K562 (cell line): ENCODE results near the gene UNKL. TPM values are rescaled to one million over a fixed set of nuclear protein-coding genes. Genes with fewer than 3 reads are reported as not detected.

Source experiments
- ATAC-seq: fragments of 200-7000 bp; cut with Tn5 transposase; 3 replicates; pipeline ENCODE4 v1.9.1; 2020; ENCODE audit warnings: moderate library complexity
- BruUV-seq: library from RNA; stranded (reverse); fragments of 400-500 nt; replicated peaks from 2 replicates; lab custom pipeline; 2021; lab: Mats Ljungman, UMichigan
- CTCF ChIA-PET: fragments of 300-600 bp; formaldehyde crosslinking; extraction: SDS; loops from one replicate; lab custom pipeline; 2021; ENCODE audit warnings: low intra/inter-chr PET ratio; lab: Yijun Ruan, JAX
- POLR2A ChIA-PET: fragments of 300-600, 350-650 bp; sonication (Branson Sonifier 250); formaldehyde crosslinking; extraction: SDS; loops from one replicate; lab custom pipeline; 2021; ENCODE audit warnings: antibody characterized with exemption, inconsistent platforms; lab: Yijun Ruan, JAX
- DNase-seq, 4 experiments: peaks; one replicate each; pipeline versions ENCODE4 v3.0.0 to v3.0.0-alpha.2; 2011 to 2018; ENCODE audit warnings: low spot score in 3 of 4, mixed read lengths in 3 of 4; ENCODE audit errors: extremely low read depth in 1 of 4
- FAIRE-seq: peaks from 2 replicates; lab custom pipeline; 2011; peaks lifted over from hg19 to GRCh38; lab: Jason Lieb, UNC
- H2AFZ ChIP-seq: 2 replicates; pipeline ENCODE4 v1.6.0; 2011; ENCODE audit warnings: low read depth, low read length, control low read depth, inconsistent platforms
- H3K27ac ChIP-seq: fragments of 200-600 bp; 3 replicates; pipeline ENCODE4 v1.8.0; 2011; ENCODE audit warnings: low read depth, mild to moderate bottlenecking, control low read depth, inconsistent platforms, low read length, moderate library complexity, mixed read lengths; ENCODE audit errors: extremely low read depth
- H3K27me3 ChIP-seq, 2 experiments: fragments of 300-600 bp in 1 of 2; 2 replicates in 1 of 2; 3 replicates in 1 of 2; pipeline versions ENCODE4 v1.6.0 to v1.8.0; 2011; ENCODE audit warnings: inconsistent platforms in 2 of 2, low read length in 2 of 2, mild to moderate bottlenecking in 1 of 2, mixed read lengths in 1 of 2, moderate library complexity in 1 of 2; ENCODE audit not compliant: control insufficient read depth in 2 of 2, insufficient read depth in 2 of 2
- H3K36me3 ChIP-seq: fragments of 300-600 bp; 3 replicates; pipeline ENCODE4 v1.8.0; 2011; ENCODE audit warnings: mild to moderate bottlenecking, low read length, inconsistent platforms; ENCODE audit not compliant: control insufficient read depth, insufficient read depth
- H3K4me1 ChIP-seq, 2 experiments: fragments of 200-600 bp in 1 of 2; replicated peaks in 1 of 2; 2 replicates in 1 of 2; 3 replicates in 1 of 2; pipeline versions ENCODE4 v1.5.1 to v1.8.0; 2011; ENCODE audit warnings: inconsistent platforms in 2 of 2, low read length in 2 of 2, mild to moderate bottlenecking in 1 of 2, mixed read lengths in 1 of 2, moderate library complexity in 1 of 2; ENCODE audit not compliant: control insufficient read depth in 2 of 2, insufficient read depth in 2 of 2
- H3K4me2 ChIP-seq: 2 replicates; pipeline ENCODE4 v1.6.1; 2011; ENCODE audit warnings: low read length, control low read depth, inconsistent platforms, mixed read lengths; ENCODE audit not compliant: insufficient read depth
- H3K4me3 ChIP-seq: fragments of 200-600 bp; sonication (generic), shearing (Covaris generic); 2 replicates; pipeline ENCODE4 v1.5.1; 2016; ENCODE audit warnings: control low read depth, inconsistent platforms
- H3K79me2 ChIP-seq: fragments of 200-600 bp; 3 replicates; pipeline ENCODE4 v1.8.0; 2011; ENCODE audit warnings: low read length, inconsistent platforms; ENCODE audit not compliant: control insufficient read depth, insufficient read depth
- H3K9ac ChIP-seq, 2 experiments: 2 replicates each; pipeline versions ENCODE4 v1.6.0 to v1.6.1; 2011; ENCODE audit warnings: low read depth in 2 of 2, low read length in 2 of 2, control low read depth in 1 of 2, inconsistent platforms in 1 of 2, mild to moderate bottlenecking in 1 of 2, mixed read lengths in 1 of 2; ENCODE audit not compliant: insufficient read depth in 1 of 2
- H3K9me1 ChIP-seq: one replicate; pipeline ENCODE4 v1.6.0; 2011; ENCODE audit warnings: inconsistent platforms, mild to moderate bottlenecking, low read length, moderate library complexity; ENCODE audit not compliant: control insufficient read depth, insufficient read depth
- H3K9me3 ChIP-seq: replicated peaks from 2 replicates; pipeline ENCODE4 v1.5.1; 2011; ENCODE audit warnings: low read depth, low read length, inconsistent platforms; ENCODE audit not compliant: control insufficient read depth, insufficient read depth
- H4K20me1 ChIP-seq: replicated peaks from 2 replicates; pipeline ENCODE4 v1.6.1; 2011; ENCODE audit warnings: low read length, inconsistent platforms, mixed read lengths; ENCODE audit not compliant: control insufficient read depth, insufficient read depth
- ELF1 ChIP-seq: fragments of 200-800 bp; sonication (Bioruptor generic); IDR thresholded peaks from 2 replicates; pipeline ENCODE4 v1.6.1; 2016; ENCODE audit warnings: missing genetic modification characterization, missing compliant biosample characterization
- EP400 ChIP-seq: fragments of 450-650 bp; IDR thresholded peaks from 2 replicates; pipeline ENCODE4 v1.6.1; 2017; ENCODE audit warnings: antibody characterized with exemption, mild to moderate bottlenecking, moderate library complexity
- GABPB1 ChIP-seq: sonication (generic); formaldehyde crosslinking; IDR thresholded peaks from 2 replicates; pipeline ENCODE4 v1.8.0; 2022; ENCODE audit warnings: mild to moderate bottlenecking, missing genetic modification reagents
- HNRNPH1 ChIP-seq: fragments of 200-400 bp; formaldehyde crosslinking; optimal IDR thresholded peaks from 2 replicates; pipeline ENCODE3; 2017; ENCODE audit warnings: low read depth, mild to moderate bottlenecking, low read length, moderate library complexity
- MECOM ChIP-seq: fragments of 250-450 bp; sonication (Bioruptor Pico); IDR thresholded peaks from 2 replicates; pipeline ENCODE4 v1.8.0; 2022; ENCODE audit warnings: inconsistent platforms
- MEIS2 ChIP-seq: fragments of 450-650 bp; IDR thresholded peaks from 2 replicates; pipeline ENCODE4 v1.6.1; 2014; ENCODE audit warnings: mild to moderate bottlenecking; ENCODE audit not compliant: partially characterized antibody
- NELFE ChIP-seq: IDR thresholded peaks from 2 replicates; pipeline ENCODE4 v1.6.1; 2011; ENCODE audit warnings: mild to moderate bottlenecking; ENCODE audit not compliant: insufficient read depth, insufficient read length
- RFX1 ChIP-seq: fragments of 450-650 bp; IDR thresholded peaks from 2 replicates; pipeline ENCODE4 v1.6.1; 2016; ENCODE audit warnings: mild to moderate bottlenecking, moderate library complexity
- SMAD4 ChIP-seq: fragments of 250-450 bp; sonication (Bioruptor Pico); conservative IDR thresholded peaks from 2 replicates; pipeline ENCODE4 v1.8.0; 2021; ENCODE audit warnings: inconsistent platforms, mild to moderate bottlenecking, moderate library complexity
- SPI1 ChIP-seq: IDR thresholded peaks from 2 replicates; pipeline ENCODE4 v1.6.1; 2011; ENCODE audit warnings: low read depth, low read length, control low read depth, borderline replicate concordance
- ZNF184 ChIP-seq: sonication (generic); formaldehyde crosslinking; IDR thresholded peaks from 2 replicates; pipeline ENCODE4 v1.5.0; 2020; ENCODE audit warnings: missing genetic modification reagents
- ZNF695 ChIP-seq: fragments of 450-650 bp; formaldehyde crosslinking; IDR thresholded peaks from 2 replicates; pipeline ENCODE4 v1.4.0; 2020; ENCODE audit warnings: mild to moderate bottlenecking, moderate library complexity
- ZNF717 ChIP-seq: fragments of 250-450 bp; sonication (Bioruptor Pico); IDR thresholded peaks from 2 replicates; pipeline ENCODE4 v1.5.0; 2021
- ZNF778 ChIP-seq: fragments of 450-650 bp; formaldehyde crosslinking; IDR thresholded peaks from 2 replicates; pipeline ENCODE4 v1.4.0; 2020; ENCODE audit warnings: mild to moderate bottlenecking, moderate library complexity
- WGBS: fragments of 100-300 bp; shearing (Covaris generic); methylation state at CpG from one replicate; pipeline ENCODE4 v1.1.6; 2016; ENCODE audit warnings: low coverage, mixed read lengths; ENCODE audit not compliant: insufficient coverage; ENCODE audit errors: missing lambda C conversion rate; 5-methylcytosine and 5-hydroxymethylcytosine counted together
- in situ Hi-C: fragments of 300-500 bp; cut with MboI; formaldehyde crosslinking; loops from 4 replicates; pipeline ENCODE4 v1.15.0; 2018; ENCODE audit warnings: inconsistent platforms, mixed read lengths
- intact Hi-C: fragments of 100-400 bp; cut with micrococcal nuclease; formaldehyde crosslinking; loops from 2 replicates; pipeline ENCODE4 v1.14.2; 2022
- polyA plus RNA-seq, 8 experiments: library from polyadenylated mRNA; depleted of rRNA in 4 of 8; stranded (reverse) in 5 of 8; unstranded in 3 of 8; fragments of >200 nt; fragmentation: Nextera tagmentation in 2 of 8; fragmentation: Illumina TruSeq in 1 of 8; extraction: Ambion mirVana in 2 of 8; extraction: Trizol in 1 of 8; gene quantifications; 2 replicates each; pipeline versions ENCODE4 v1.2.1 to v1.2.3, GENCODE V29; 2011 to 2014; ENCODE audit warnings: inconsistent platforms in 1 of 8, missing spikeins in 1 of 8
- total RNA-seq, 7 experiments: library from RNA; depleted of rRNA in 6 of 7; stranded (reverse); fragments of >200 nt in 6 of 7; fragmentation: Illumina TruSeq in 2 of 7; extraction: Trizol in 2 of 7; gene quantifications; 2 replicates each; pipeline versions ENCODE4 v1.2.1 to v1.2.3, GENCODE V29; 2011 to 2021; ENCODE audit warnings: low replicate concordance in 1 of 7
- TF ChIP-seq, protein P1 (sequence below): sonication (generic); formaldehyde crosslinking; IDR thresholded peaks from 2 replicates; pipeline ENCODE4 v1.5.0; 2020; ENCODE audit warnings: missing genetic modification reagents
- TF ChIP-seq, protein P2 (sequence below): fragments of 200-400 bp; formaldehyde crosslinking; IDR thresholded peaks from 2 replicates; pipeline ENCODE4 v1.6.1; 2017; ENCODE audit warnings: mild to moderate bottlenecking, low read depth, low read length, moderate library complexity
- TF ChIP-seq, protein P3 (sequence below): fragments of 450-650 bp; IDR thresholded peaks from 2 replicates; pipeline ENCODE4 v1.7.0; 2016; ENCODE audit warnings: borderline replicate concordance
- TF ChIP-seq, protein P4 (sequence below), 3 experiments: fragments of 200-800 bp in 1 of 3; sonication (Bioruptor generic) in 1 of 3; sonication (generic) in 1 of 3; formaldehyde crosslinking in 1 of 3; IDR thresholded peaks; 2 replicates each; pipeline versions ENCODE4 v1.6.1 to v1.8.0; 2016 to 2022; ENCODE audit warnings: mild to moderate bottlenecking in 2 of 3, missing compliant biosample characterization in 2 of 3, missing genetic modification characterization in 2 of 3, missing genetic modification reagents in 1 of 3

UNKL gene
- total and polyA plus RNA-seq, 9 of the 15 experiments (the other 6 are each of a cell fraction or from before 2014, with no cell fraction given) = 0.37 to 30.2 (median 5.1) TPM

DNA sequence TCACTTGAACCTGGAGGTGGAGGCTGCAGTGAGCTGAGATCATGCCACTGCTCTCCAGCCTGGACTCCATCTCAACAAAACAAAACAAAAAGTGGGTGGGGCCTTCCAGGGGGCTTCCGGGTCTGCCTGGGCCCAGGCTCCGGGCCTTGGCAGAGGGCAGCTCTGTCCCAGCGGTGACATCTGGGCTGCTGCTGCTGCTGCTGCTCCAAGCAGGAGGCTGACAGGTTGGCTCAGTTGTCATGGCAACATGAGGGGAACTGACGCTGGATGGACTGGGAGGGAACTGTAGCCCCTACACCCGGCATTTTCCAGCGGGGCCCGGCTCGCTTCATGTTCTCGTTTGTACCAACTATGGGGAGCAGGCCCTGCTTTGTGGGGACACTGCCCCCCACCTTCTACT, 77.0 kb downstream of the UNKL start:
- Histone ChIP-seq H3K79me2 (no peaks in the 10 kb centered on the region), H3K4me1 (peaks cover 4 to 91% of the 10 kb centered on the region in 2 experiments; a peak in 4 of 5 replicates), H3K27me3 (peaks cover 6 to 19% of the 10 kb centered on the region in 2 experiments; a peak in 3 of 5 replicates), H3K9me1 (no peaks in the 10 kb centered on the region), H3K4me3 (no peak overlapping the region), H3K9me3 (no peaks in the 10 kb centered on the region), H3K9ac (no peak overlapping the region), H3K27ac (no peak overlapping the region), H2AFZ (no peak overlapping the region), H4K20me1 (0 out of 2 replicates have a peak, but pooled peaks cover 12% of the 10 kb centered on the region), H3K4me2 (no peak overlapping the region), H3K36me3 (no peaks in the 10 kb centered on the region)
- POLR2A ChIA-PET = interaction anchor here (1.2 kb wide), 1 partner anchor 14 kb away, joined by 4 read pairs; no protein-coding TSS in a partner anchor
- WGBS = 24% methylated on average over 9 of the region's 9 CpGs
- no peak for FAIRE-seq
- intact Hi-C loops (no loop called here), in situ Hi-C loops (no loop called here)
- CTCF ChIA-PET = no interaction called here
- no TSS peak for BruUV-seq
- no peak for DNase-seq
- no peak; the same call in 2 of the 3 replicates for ATAC-seq
- TF ChIP-seq, protein P1, sequence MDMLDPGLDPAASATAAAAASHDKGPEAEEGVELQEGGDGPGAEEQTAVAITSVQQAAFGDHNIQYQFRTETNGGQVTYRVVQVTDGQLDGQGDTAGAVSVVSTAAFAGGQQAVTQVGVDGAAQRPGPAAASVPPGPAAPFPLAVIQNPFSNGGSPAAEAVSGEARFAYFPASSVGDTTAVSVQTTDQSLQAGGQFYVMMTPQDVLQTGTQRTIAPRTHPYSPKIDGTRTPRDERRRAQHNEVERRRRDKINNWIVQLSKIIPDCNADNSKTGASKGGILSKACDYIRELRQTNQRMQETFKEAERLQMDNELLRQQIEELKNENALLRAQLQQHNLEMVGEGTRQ (CRISPR knock-in tag) = no peak
- TF ChIP-seq ZNF695 (CRISPR knock-in tag) (no peak), RFX1 (peak; percentile 92), ZNF778 (CRISPR knock-in tag) (no peak), ZNF717 (CRISPR knock-in tag) (no peak), NELFE (no peak), MECOM (CRISPR knock-in tag) (no peak), ZNF184 (CRISPR knock-in tag) (no peak), GABPB1 (CRISPR knock-in tag) (no peak), ELF1 (tag) (peak; percentile 53; the same call in 1 of the 2 replicates), HNRNPH1 (no peak), SPI1 (0 out of 2 replicates have a peak, but pooled peaks have one; percentile 5), EP400 (no peak), MEIS2 (no peak), SMAD4 (no peak)
- TF ChIP-seq, protein P2, sequence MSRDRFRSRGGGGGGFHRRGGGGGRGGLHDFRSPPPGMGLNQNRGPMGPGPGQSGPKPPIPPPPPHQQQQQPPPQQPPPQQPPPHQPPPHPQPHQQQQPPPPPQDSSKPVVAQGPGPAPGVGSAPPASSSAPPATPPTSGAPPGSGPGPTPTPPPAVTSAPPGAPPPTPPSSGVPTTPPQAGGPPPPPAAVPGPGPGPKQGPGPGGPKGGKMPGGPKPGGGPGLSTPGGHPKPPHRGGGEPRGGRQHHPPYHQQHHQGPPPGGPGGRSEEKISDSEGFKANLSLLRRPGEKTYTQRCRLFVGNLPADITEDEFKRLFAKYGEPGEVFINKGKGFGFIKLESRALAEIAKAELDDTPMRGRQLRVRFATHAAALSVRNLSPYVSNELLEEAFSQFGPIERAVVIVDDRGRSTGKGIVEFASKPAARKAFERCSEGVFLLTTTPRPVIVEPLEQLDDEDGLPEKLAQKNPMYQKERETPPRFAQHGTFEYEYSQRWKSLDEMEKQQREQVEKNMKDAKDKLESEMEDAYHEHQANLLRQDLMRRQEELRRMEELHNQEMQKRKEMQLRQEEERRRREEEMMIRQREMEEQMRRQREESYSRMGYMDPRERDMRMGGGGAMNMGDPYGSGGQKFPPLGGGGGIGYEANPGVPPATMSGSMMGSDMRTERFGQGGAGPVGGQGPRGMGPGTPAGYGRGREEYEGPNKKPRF = no peak
- TF ChIP-seq, protein P3, sequence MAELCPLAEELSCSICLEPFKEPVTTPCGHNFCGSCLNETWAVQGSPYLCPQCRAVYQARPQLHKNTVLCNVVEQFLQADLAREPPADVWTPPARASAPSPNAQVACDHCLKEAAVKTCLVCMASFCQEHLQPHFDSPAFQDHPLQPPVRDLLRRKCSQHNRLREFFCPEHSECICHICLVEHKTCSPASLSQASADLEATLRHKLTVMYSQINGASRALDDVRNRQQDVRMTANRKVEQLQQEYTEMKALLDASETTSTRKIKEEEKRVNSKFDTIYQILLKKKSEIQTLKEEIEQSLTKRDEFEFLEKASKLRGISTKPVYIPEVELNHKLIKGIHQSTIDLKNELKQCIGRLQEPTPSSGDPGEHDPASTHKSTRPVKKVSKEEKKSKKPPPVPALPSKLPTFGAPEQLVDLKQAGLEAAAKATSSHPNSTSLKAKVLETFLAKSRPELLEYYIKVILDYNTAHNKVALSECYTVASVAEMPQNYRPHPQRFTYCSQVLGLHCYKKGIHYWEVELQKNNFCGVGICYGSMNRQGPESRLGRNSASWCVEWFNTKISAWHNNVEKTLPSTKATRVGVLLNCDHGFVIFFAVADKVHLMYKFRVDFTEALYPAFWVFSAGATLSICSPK = no peak
- TF ChIP-seq, protein P4, sequence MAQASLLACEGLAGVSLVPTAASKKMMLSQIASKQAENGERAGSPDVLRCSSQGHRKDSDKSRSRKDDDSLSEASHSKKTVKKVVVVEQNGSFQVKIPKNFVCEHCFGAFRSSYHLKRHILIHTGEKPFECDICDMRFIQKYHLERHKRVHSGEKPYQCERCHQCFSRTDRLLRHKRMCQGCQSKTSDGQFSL (CRISPR knock-in tag; IDR thresholded peaks at IDR 0.05) = no peak
- TF ChIP-seq, protein P4 (tag; IDR thresholded peaks at IDR 0.05) = no peak
